HG03196 (cell line): ENCODE data around the gene AFF1.
"Not testable (repeated sequence)": the region's sequence is repeated elsewhere in the genome, so short reads cannot be mapped to it uniquely, and the experiment has no call there.

Experiments used
- ATAC-seq: cut with Tn5 transposase; IDR thresholded peaks from one replicate; pipeline ENCODE4 v1.9.1; 2021; ENCODE audit not compliant: unreplicated experiment

AFF1 gene

GRCh38 chr4:87134122-87134521 is 199.3 kb downstream of the AFF1 start:
- ATAC-seq, result no peak

GRCh38 chr4:87141428-87141827 is 206.6 kb downstream of the AFF1 start:
- ATAC-seq, result no peak

- no peak for ATAC-seq
Measured at GRCh38 chr4:87144356-87144755, 209.5 kb downstream of the AFF1 start.

- ATAC-seq, result not testable (repeated sequence)
Measured at GRCh38 chr4:87145934-87146333, 211.1 kb downstream of the AFF1 start.

- no peak for ATAC-seq
Measured at GRCh38 chr4:87147116-87147515, 212.3 kb downstream of the AFF1 start.

- ATAC-seq, result peak; percentile 67
Measured at GRCh38 chr4:87150498-87151261, 215.9 kb downstream of the AFF1 start.

- ATAC-seq, result no peak
Measured at GRCh38 chr4:87151730-87152129, 216.9 kb downstream of the AFF1 start.

GRCh38 chr4:87152310-87153041 is 217.7 kb downstream of the AFF1 start:
- no peak for ATAC-seq

GRCh38 chr4:87153078-87153870 is 218.5 kb downstream of the AFF1 start:
- no peak for ATAC-seq

GRCh38 chr4:87165892-87166291 is 231.1 kb downstream of the AFF1 start:
- no peak for ATAC-seq

GRCh38 chr4:87166296-87166854 is 231.6 kb downstream of the AFF1 start:
- no peak for ATAC-seq

GRCh38 chr4:87171944-87172343 is 237.1 kb downstream of the AFF1 start:
- ATAC-seq, result no peak

GRCh38 chr4:87174672-87175071 is 239.9 kb downstream of the AFF1 start:
- ATAC-seq, result no peak

GRCh38 chr4:87179751-87180150 is 244.9 kb downstream of the AFF1 start:
- ATAC-seq, result no peak

GRCh38 chr4:87180767-87181166 is 246.0 kb downstream of the AFF1 start:
- ATAC-seq, result no peak

GRCh38 chr4:87185146-87185870 is 250.5 kb downstream of the AFF1 start:
- no peak for ATAC-seq

GRCh38 chr4:87188048-87188447 is 253.2 kb downstream of the AFF1 start:
- no peak for ATAC-seq

- no peak for ATAC-seq
Measured at GRCh38 chr4:87188932-87189331, 254.1 kb downstream of the AFF1 start.
